ENCODE data around the gene ARL8A.
"Not testable (repeated sequence)": the region's sequence is repeated elsewhere in the genome, so short reads cannot be mapped to it uniquely, and the experiment has no call there.

ARL8A gene

GRCh38 chr1:202173993-202174392 is 29.5 kb upstream of the ARL8A start:
- DNase-seq (ENCODE audit: low read depth in 2 of 2), result no peak

- DNase-seq (ENCODE audit: low read depth in 2 of 2), result no peak
Observed at GRCh38 chr1:202172015-202172355, 27.4 kb upstream of the ARL8A start.

DNA sequence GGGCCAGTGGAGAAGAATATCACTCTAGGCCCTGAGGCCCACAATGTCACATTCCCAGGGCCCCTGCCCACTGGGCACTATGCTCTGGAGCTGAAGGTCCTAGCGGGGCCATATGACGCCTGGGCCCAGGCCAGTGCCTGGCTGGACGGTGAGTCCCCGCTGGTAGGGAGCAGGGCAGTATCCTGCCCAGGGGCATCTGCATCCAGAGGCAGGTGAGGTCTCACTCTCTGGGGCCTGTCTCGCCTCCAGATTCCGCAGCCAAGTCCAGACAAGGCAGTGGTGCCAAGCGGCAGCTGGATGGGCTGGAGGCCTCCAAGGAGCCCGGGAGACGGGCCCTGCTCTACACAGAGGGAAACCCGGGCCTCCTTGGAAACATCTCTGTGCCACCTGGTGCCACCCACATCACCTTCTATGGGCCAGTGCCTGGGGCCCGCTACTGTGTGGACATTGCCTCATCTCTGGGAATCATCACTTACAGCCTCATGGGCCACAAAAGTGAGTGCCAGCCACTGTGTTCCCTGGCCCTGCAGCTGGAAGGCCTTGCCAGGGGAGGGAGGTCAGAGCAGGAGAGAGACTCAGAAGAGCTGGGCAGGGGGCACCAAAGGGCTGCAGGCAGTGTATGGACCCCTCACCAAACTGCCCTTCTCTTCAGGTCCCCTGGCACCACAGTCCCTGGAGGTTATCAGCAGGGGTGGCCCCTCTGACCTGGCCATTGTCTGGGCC is 26.9 kb upstream of the ARL8A start:
- no peak for DNase-seq (ENCODE audit: low read depth in 2 of 2)

- no peak for DNase-seq (ENCODE audit: low read depth in 2 of 2)
Observed at GRCh38 chr1:202170726-202171125, 26.2 kb upstream of the ARL8A start.

- DNase-seq (ENCODE audit: low read depth in 2 of 2), result no peak
Observed at GRCh38 chr1:202168861-202169260, 24.3 kb upstream of the ARL8A start.

GRCh38 chr1:202167708-202168415 is 23.3 kb upstream of the ARL8A start:
- DNase-seq (ENCODE audit: low read depth in 2 of 2), result no peak

DNA sequence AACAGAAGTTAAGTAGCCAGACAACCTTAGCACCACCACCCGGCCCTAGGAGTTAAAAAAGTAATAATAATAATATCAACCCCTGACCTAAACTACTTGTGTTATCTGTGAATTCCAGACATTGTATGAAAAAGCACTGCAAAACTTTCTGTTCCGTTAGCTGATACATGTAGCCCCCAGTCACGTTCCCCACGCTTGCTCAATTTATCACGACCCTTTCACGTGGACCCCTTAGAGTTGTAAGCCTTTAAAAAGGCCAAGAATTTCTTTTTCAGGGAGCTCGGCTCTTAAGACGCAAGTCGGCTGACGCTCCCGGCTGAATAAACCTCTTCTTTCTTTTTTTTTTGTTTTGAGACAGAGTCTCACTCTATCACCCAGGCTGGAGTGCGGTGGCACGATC is 22.5 kb upstream of the ARL8A start:
- not testable (repeated sequence) for DNase-seq (ENCODE audit: low read depth in 2 of 2)

- no peak for DNase-seq (ENCODE audit: low read depth in 2 of 2)
Observed at GRCh38 chr1:202165942-202166843, 21.7 kb upstream of the ARL8A start.

- peak in 1 of 2 donors; percentile 32 for DNase-seq (ENCODE audit: low read depth in 2 of 2)
Observed at GRCh38 chr1:202165267-202165941, 20.9 kb upstream of the ARL8A start.

- DNase-seq (ENCODE audit: low read depth in 2 of 2), result peak; percentile 55 to 56
Observed at GRCh38 chr1:202164271-202165037, 19.9 kb upstream of the ARL8A start.

- DNase-seq (ENCODE audit: low read depth in 2 of 2), result no peak
Observed at GRCh38 chr1:202163281-202164270, 19.0 kb upstream of the ARL8A start.

DNA sequence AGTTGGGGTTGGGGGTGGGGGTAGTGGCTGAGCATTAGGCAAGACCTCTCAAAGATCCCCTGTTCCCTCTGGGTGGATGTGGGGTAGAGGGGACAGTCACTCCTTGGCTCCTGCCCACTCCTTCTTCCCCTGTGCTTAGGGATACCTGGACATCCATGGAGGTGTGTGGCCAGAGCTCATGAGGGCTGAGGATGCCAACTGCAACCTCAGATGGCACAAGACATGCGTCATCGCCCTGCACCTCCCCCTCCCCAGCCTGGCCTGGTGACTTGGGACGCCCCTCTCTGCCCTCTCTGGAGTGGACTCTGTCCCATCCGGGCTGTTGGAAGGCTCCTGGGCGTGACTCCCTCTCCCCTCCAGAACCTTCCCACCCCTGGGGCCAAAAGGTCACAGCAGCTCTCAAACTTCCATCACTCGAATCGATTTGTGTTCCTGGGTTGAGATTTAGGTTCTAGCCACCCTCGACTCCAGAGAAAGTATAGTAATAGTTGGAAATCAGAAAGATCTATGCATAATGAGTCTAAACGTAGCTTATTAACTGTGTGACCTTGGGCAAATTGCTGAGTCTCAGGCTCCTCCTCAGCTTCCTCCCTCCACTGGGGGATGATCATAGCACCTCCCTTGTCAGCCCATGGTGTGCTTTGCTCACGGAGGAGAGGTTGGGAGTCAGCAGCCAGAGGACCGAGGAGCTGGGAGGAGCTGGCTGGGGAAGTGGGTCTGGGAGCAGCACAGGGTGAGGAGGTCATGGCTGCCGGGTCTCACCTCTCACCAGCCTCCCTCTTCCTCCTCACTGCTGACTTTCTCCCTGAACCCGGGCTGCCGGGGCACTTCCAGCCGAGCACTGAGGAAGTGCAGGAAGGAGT is 18.1 kb upstream of the ARL8A start:
- DNase-seq (ENCODE audit: low read depth in 2 of 2), result no peak

- peak in 1 of 2 donors; percentile 45 for DNase-seq (ENCODE audit: low read depth in 2 of 2)
Observed at GRCh38 chr1:202162047-202162417, 17.5 kb upstream of the ARL8A start.

DNA sequence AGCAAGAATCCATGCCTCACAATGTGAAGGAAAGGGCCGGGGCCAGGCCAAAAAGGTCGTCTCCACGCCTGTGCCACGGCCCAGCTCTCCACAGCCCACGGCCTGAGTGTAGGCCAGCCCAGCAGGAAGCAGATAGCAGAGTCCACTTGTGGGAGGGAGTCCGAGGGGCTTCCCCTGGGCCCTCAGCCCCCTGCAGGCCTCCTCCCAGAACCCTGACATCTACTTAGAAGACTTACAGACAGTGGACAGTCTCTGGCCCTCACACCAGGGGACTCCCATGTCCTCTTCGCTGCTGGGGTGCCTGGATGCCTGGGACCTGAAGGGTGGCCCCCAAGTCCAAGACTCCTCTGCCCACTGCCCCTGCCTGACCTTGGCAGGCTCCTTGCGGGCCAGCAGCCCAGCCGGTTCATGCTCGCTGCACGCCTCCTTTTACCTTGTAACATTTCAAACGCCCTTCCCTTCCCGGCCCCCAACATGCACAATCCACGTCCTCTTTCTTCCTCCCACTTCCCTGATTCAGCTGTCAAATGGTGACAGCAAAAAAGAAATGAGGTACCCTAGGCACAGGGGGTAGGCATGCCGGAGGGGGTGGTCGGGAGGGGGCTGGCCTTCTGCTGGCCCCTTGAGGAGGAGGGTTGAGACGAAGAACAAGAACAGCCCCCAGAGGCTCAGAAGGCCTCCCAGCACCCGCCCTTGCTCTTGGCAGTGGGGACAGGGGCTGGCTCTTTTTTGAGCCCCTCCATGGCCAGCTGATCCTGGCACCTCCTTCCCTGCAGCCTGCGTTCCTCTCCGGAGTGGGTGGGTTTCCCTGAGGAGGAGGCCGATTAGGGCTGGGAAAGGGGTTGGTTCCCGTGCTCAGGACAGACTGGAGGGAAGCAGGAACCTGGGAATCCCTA is 16.9 kb upstream of the ARL8A start:
- DNase-seq (ENCODE audit: low read depth in 2 of 2), result no peak

- DNase-seq (ENCODE audit: low read depth in 2 of 2), result peak; percentile 64 to 78
Observed at GRCh38 chr1:202160377-202160940, 15.9 kb upstream of the ARL8A start, which contains the start of gene PTPN7. Gene PTPN7 (minus strand): TSS chr1:202160602. CDS start chr1:202159402, 1,200 bp downstream.

DNA sequence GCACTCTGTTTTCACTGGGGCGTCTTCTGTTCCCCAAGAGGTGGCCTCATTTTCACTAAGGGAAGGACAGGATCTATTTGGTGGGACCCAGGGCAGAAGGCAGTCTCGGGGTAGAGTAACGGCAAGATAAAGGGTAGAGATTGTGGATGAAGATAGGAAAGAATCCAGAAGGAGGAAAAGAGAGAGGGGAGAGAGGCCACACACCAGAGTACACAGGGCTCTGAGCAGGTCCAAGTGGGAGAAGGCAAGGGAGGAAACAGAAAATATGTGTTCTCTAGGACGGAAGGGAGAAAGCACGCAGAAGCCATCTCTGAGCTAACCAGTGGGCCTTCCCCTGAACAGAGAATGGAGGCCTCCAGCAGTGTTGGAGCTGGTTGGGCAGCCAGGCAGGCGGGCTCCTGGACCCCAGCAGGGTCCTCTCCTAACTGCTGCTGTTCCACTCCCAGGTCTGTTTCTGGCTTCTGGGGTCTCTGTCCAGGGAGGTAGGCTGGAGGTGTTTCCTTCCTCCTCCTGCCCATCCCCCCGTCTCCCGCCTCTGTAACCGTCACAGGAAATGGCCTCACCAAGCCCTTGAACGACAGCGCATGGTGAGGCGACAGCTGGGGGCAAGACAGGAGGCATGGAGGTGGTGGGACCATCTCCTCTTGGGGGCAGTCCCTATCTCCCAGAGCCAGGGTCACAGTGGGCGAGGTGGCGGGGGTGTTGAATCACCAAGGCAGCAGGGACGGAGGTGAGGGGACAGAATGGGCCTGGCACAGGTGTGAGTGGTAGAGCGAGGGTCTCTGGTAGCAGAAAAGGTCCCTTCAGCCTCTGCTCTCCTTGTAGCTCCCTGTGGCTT is 15.2 kb upstream of the ARL8A start:
- DNase-seq (ENCODE audit: low read depth in 2 of 2), result peak; percentile 36 to 38

Measured in stimulated activated CD8-positive, alpha-beta memory T cell treated with anti-CD3 and anti-CD28 coated beads, Interleukin-2, amount 100 ng/mL, for 1 hour (primary cell).